Uterus (tissue), 2 donors: ENCODE data around the gene KRT4.

Source experiments
- POLR2A ChIP-seq, 2 donors: fragments of 450-650 bp; IDR thresholded peaks; one replicate each; pipeline ENCODE4 v1.6.1; 2016; ENCODE audit warnings: antibody characterized with exemption in 2 of 2, mild to moderate bottlenecking in 1 of 2, moderate library complexity in 1 of 2
- TF ChIP-seq, protein P1 (sequence below), 4 experiments: fragments of 200-600 bp in 2 of 4; fragments of 450-650 bp in 2 of 4; sonication (generic) in 2 of 4; IDR thresholded peaks; one replicate each; pipeline ENCODE4 v1.5.1; 2016 to 2019; ENCODE audit warnings: antibody characterized with exemption in 4 of 4, mild to moderate bottlenecking in 2 of 4, moderate library complexity in 1 of 4

DNA sequence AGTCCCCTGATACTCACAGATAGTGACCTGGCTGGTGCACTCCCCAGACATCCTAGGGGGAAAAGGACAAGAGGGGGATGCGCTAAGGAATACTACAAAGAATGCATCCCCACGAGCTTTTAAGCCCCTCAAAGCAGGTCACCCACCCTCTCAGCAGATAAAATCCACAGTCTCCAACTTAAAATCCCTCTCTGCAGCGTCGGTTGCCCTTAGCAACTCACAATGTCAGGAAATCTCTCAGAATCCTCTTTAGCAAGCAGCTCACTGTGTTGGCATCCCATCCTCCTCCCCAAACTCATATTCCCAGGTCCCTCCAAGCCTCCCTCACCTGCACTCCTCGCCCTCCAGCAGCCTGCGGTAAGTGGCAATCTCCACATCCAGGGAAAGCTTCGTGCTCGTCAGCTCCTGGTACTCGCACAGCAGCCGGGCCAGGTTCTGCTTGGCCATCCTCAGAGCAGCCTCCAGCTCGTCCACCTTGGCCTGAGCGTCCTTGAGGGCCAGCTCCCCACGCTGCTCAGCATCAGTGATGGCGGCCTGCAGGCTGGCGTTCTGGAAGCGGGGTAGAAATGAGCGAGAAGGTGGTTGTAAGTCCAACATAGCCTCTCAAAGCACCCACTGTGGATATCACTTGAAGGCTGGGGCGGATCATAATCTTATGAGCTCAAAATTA lies 25.7 kb upstream of the KRT4 start:
- TF ChIP-seq, protein P1, sequence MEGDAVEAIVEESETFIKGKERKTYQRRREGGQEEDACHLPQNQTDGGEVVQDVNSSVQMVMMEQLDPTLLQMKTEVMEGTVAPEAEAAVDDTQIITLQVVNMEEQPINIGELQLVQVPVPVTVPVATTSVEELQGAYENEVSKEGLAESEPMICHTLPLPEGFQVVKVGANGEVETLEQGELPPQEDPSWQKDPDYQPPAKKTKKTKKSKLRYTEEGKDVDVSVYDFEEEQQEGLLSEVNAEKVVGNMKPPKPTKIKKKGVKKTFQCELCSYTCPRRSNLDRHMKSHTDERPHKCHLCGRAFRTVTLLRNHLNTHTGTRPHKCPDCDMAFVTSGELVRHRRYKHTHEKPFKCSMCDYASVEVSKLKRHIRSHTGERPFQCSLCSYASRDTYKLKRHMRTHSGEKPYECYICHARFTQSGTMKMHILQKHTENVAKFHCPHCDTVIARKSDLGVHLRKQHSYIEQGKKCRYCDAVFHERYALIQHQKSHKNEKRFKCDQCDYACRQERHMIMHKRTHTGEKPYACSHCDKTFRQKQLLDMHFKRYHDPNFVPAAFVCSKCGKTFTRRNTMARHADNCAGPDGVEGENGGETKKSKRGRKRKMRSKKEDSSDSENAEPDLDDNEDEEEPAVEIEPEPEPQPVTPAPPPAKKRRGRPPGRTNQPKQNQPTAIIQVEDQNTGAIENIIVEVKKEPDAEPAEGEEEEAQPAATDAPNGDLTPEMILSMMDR (IDR thresholded peaks at IDR 0.05), result no peak
- TF ChIP-seq POLR2A (IDR thresholded peaks at IDR 0.05), result no peak
